Stimulated activated CD4-positive, alpha-beta T cell treated with anti-CD3 and anti-CD28 coated beads, Interleukin-12 subunit alpha, Interleukin-12 subunit beta, amount 100 ng/mL, for 48 hours (primary cell): ENCODE data around the gene CMPK1.

ENCODE experiments used
- DNase-seq, 3 donors: peaks; one replicate each; pipeline ENCODE4 v3.0.0-alpha.2; 2020; ENCODE audit warnings: low read depth in 2 of 3, low spot score in 1 of 3

Gene CMPK1

DNA sequence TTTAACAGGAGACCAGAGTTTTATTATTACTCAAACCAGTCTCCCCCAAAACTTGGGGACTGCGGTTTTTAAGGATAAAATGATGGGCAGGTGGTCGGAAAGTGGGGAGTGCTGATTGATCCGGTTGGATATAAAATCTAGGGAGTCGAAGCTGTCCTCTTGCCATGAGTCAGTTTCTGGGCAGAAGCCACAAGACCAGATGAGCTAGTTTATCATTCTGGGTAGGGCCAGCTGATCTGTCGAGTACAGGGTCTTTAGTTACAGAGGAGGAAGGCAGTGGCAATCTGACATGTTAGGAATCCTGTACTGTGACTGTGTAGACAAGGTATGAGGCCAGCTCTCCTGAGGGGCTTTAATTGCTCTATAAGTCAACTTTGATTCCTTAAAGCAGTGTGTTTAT is 59.6 kb downstream of the CMPK1 start:
- DNase-seq: no peak

DNA sequence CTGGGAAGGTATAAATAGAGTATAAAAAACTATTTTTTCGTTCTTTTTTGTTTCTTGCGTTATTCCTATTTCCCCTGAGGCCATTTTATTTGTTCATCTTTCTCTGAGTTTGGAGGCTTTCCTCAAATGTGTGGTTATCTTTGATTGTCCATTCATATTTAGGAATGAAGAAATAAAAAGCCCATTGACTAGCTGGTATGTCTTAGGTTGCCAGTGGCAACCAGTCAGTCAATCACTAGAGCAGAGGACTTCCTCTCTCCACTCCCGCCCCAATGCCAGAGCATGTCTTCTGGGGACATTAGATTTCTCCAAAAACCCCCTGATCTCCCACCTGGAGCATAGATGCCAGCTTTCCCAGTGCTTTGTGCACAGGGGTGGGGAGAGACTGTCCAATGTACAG is 61.8 kb downstream of the CMPK1 start:
- DNase-seq: no peak

DNA sequence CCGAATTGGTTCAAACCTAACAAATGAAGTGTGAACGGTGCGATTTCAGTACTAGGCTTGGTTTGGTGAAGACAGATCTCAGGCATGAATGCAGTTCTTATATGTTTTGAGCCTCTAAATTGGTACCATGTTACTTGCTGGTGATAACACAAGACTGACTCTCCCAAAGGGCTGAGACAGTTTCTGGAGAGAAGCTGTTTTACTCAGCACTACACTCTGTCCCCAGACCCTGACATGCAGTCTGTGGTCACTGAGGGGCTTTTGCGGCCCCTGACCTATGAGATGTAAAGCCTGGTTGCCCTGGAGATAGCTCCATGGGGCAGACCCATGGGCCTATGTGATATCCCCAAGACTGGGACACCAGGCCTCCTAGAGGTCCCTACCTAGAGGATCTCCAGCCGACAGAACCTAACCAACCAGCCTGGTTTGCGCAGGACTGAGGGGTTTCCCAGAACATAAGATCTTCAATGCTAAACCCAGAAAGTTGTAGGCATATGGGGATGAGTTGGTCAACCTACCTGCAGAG is 63.1 kb downstream of the CMPK1 start:
- no peak for DNase-seq

DNA sequence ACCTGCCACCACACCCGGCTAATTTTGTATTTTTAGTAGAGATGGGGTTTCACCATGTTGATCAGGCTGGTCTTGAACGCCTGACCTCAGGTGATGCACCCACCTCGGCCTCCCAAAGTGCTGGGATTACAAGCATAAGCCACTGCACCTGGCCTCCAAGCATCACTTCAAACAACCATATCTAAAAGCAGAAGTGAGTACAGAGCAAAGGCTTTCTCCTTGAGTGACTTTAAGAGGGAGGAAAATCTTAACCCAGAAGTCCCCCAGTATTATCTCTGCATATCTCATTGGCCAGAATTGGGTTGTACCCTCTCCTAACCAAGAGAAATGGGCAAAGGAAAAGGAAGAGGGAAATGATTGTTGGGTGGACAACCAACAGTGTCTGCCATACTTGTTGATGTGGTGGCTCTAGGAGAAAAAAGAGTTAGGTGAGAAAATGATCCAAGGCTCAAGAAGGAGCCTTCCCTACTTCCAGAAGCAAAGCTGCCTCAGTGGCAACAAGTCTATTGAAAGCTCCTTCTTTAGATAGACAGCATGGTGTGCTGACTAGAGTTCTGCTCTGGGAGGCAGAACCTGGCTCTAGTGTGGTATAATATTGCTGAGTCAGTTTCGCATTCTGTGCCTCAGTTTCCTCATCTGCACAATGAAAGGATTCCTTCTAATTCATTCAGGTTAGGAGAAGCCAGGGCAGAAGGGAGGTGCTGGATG is 65.7 kb downstream of the CMPK1 start:
- no peak for DNase-seq

DNA sequence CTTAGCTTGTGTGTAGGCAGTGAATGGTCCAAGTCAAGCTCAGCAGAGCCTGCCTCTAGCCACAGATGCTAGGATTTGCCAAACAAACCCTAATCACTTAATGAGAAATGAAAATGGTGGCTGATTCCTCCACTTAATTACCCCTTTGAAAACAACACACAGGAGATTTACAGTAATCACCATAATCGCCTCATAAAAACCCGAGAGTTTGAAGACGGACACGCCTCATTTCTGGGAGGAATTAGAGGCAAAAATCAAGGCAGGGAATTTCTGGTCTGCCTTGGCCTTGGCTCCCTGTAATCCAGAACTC is 66.2 kb downstream of the CMPK1 start:
- no peak for DNase-seq

GRCh38 chr1:47401761-47402160 is 68.2 kb downstream of the CMPK1 start:
- DNase-seq: no peak

GRCh38 chr1:47402591-47402990 is 69.0 kb downstream of the CMPK1 start:
- no peak for DNase-seq

DNA sequence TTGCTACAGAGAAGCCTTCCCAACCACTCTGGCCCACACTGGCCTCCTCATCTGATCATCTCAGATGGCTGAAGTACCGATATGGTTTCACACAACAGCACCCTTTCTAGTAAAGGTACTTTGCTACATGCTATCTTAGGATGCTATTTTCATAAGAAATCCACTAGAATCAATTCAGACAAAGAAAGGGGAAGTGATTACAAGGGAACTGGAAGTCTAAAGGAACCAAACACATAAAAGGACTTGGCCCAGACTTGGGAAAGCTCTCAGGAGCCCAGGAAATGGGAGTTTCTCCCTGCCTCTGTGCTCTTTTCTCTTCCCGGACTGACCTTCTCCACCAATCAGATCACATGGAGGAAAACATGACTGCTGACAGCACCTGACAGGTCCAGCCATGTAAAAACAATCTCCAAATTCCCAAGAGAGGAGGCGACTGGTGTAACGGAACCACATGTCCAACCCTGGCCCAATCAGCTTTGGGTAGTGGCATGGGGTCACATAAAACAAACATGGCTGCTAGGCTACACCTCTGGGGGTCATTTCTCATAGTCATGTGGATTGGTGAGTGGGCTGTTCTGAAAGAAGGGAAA is 69.8 kb downstream of the CMPK1 start:
- no peak for DNase-seq

DNA sequence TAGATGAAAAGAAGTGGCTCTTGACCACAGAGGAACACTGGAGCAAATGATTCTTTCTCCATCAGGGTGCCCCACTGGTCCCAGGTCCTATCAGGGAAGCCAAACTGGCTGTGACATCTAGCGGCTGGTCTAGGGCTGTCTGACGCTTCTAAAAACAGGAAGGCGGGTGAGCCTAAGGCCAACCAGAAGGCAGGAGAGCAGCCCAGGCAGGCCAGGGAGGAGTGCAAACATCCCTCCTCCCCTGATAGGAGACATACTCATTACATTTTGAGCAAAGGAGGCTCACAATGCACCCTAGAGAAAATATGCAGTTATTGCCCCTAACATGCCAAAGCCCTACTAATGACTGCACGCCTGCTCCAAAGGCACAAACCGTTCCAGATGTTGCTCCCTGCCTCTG is 72.1 kb downstream of the CMPK1 start:
- DNase-seq: no peak

- no peak for DNase-seq
Observed at GRCh38 chr1:47406966-47407365, 73.4 kb downstream of the CMPK1 start.

DNA sequence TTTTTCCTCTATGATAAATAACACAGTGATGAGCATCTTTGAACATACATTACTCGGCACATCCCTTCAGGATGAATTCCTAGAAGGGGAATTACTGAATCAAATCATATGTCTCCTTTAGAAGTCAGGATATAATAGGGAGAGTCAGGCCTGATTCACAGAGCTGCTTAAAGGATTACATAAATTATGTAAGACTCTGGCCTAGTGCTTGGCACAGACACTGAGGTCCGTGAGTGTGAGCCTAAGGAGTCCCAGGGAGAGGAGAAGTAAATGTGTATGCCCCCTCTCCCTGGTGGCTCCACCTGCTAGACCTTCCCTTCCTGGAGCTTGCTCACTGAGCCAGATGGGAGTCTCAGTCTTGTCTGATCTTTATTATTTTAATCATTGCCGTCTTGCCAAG is 73.9 kb downstream of the CMPK1 start:
- DNase-seq: no peak

DNA sequence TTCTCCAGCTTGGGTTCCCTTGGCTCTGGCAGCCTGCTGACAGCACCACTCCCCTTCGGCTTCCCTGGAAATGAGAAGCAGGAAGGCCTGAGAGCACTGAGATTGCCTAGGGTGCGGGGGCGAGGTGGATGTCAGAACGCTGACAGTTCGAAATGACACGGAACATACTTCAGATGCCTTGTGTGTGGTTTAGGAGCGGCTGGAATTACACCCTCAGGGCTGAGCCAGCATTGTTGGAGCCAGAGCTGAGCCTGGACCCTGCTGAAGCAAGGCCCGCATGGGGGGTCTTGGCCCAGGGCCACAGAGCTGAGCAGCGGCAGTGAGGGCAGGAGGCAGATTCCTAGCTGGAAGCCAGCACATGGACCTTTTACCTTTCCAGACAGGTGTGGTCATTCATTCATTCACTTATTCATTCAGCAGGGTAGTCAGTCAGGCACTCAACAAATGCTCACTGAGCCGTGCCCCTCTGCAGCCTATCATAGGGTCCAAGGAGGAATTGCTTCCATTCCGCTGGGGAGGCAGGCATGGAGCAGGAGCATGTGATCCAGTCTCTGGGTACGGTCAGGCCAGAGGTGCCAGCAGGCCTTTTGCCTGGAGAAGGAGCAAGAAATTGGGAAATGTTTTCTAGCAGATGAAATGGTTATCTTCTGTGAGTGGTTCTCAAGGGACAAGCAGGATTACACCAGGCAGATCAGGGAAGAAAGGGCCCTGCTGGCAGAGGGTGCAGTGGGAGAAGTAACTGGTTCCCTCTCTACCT is 75.9 kb downstream of the CMPK1 start:
- DNase-seq: no peak

GRCh38 chr1:47410068-47410455 is 76.5 kb downstream of the CMPK1 start:
- DNase-seq: no peak

GRCh38 chr1:47411436-47411835 is 77.8 kb downstream of the CMPK1 start:
- DNase-seq: no peak

GRCh38 chr1:47412437-47412836 is 78.8 kb downstream of the CMPK1 start:
- DNase-seq: no peak

DNA sequence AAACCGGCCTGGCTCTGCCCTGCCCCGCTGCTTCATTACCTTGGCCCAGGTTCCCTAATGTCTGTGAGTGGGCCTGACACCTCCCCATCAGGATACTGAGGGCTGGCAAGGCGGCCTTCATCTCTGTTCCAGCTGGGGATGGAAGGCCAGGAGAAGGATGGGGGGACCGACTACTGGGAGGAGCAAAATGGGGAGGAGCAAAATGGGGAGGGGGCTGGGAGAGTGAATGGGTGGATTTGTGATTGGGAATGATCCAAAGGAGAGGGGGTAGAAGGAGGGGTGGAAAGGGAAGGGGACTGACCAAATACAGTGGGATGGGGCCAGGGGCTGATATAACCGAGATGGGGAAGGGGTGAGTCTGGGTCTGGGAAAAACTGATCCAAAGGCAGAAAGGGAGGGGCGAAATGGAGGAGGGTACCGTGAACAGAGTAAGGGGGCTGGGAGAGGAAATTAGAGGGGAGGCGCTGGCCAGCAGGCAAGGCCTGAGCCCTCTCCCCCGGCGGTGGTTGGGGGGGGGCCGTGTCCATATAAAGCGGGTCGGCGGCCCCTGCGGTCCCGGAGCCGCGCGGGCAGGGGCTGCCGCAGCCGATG is 82.2 kb downstream of the CMPK1 start, which contains the start of gene FOXE3:
TSS of gene FOXE3 (plus strand) at position 558 of the 591 bp plus-strand sequence. CDS start at position 589, 31 bp downstream.
- DNase-seq: no peak

DNA sequence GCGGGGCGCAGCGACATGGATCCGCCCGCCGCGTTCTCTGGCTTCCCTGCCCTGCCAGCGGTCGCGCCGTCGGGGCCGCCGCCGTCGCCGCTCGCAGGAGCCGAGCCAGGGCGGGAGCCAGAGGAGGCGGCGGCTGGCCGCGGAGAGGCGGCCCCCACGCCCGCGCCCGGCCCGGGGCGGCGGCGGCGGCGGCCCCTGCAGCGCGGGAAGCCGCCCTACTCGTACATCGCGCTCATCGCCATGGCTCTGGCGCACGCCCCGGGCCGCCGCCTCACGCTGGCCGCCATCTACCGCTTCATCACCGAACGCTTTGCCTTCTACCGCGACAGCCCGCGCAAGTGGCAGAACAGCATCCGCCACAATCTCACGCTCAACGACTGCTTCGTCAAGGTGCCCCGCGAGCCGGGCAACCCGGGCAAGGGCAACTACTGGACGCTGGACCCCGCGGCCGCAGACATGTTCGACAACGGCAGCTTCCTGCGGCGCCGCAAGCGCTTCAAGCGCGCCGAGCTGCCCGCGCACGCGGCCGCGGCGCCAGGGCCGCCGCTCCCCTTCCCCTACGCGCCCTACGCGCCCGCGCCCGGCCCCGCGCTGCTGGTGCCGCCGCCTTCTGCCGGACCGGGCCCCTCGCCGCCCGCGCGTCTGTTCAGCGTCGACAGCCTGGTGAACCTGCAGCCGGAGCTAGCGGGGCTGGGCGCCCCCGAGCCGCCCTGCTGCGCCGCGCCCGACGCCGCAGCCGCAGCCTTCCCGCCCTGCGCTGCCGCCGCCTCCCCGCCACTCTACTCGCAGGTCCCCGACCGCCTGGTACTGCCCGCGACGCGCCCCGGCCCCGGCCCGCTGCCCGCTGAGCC is 83.0 kb downstream of the CMPK1 start:
- DNase-seq: no peak

- no peak for DNase-seq
Observed at GRCh38 chr1:47417170-47418044, 83.8 kb downstream of the CMPK1 start.

- DNase-seq: no peak
Observed at GRCh38 chr1:47418122-47418521, 84.5 kb downstream of the CMPK1 start.
